Stomach smooth muscle (tissue), 2 donors: ENCODE results near the gene CSRP3.
"Not testable (repeated sequence)": the region's sequence is repeated elsewhere in the genome, so short reads cannot be mapped to it uniquely, and the experiment has no call there.

Experiments
- H3K27ac ChIP-seq: one replicate; pipeline ENCODE4 v1.7.0; 2013; ENCODE audit warnings: mild to moderate bottlenecking, low read length, inconsistent platforms
- H3K27me3 ChIP-seq, 2 donors: one replicate each; pipeline ENCODE4 v1.7.0; 2013; ENCODE audit warnings: low read length in 2 of 2; ENCODE audit not compliant: insufficient read depth in 2 of 2, control insufficient read depth in 1 of 2
- H3K36me3 ChIP-seq, 2 donors: one replicate each; pipeline ENCODE4 v1.7.0; 2013; ENCODE audit warnings: low read length in 2 of 2; ENCODE audit not compliant: control insufficient read depth in 2 of 2, insufficient read depth in 2 of 2
- H3K4me1 ChIP-seq: one replicate; pipeline ENCODE4 v1.7.0; 2013; ENCODE audit warnings: low read length; ENCODE audit not compliant: control insufficient read depth, insufficient read depth
- H3K4me3 ChIP-seq, 2 donors: one replicate each; pipeline ENCODE4 v1.7.0; 2013; ENCODE audit warnings: low read length in 2 of 2
- H3K9ac ChIP-seq, 2 donors: one replicate each; pipeline ENCODE4 v1.7.0; 2013; ENCODE audit warnings: low read length in 2 of 2, mild to moderate bottlenecking in 1 of 2
- H3K9me3 ChIP-seq, 2 donors: one replicate each; pipeline ENCODE4 v1.7.0; 2013; ENCODE audit warnings: low read length in 2 of 2; ENCODE audit not compliant: control insufficient read depth in 2 of 2
- donor health status: healthy.
- donor health status: Pancreatic carcinoma.

Gene CSRP3

DNA sequence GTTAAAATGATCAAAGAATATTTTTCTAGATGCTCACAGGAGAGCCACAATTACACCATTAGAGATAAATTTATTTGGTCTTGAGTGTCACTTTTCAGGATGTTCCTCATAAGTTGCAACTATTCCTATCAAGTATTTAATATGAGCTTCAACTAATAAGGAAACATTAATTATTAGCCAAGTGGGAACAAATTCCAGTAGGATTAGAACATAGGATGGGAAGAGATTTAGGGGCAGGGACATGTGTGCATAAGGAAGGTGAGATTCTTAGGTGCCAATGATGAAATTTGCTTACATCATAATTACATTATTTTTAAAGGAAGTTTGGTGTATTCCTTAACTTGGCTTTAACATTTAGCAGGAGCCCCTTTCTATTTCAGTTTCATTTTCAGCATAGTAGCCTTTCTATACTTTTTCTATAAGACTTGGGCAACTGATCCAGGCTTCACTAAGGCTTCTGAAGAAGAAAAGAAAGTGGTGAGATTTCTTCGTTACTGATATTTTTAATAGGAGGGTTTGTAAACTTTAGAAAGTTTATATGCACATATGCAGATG lies 38.8 kb downstream of the CSRP3 start:
- H3K4me3 ChIP-seq, result no peak overlapping the region
- no peaks in the 10 kb centered on the region for H3K27me3 ChIP-seq
- no peaks in the 10 kb centered on the region for H3K9me3 ChIP-seq
- H3K27ac ChIP-seq, result no peak overlapping the region
- H3K36me3 ChIP-seq, result no peaks in the 10 kb centered on the region
- no peak overlapping the region for H3K9ac ChIP-seq
- no peaks in the 10 kb centered on the region for H3K4me1 ChIP-seq

DNA sequence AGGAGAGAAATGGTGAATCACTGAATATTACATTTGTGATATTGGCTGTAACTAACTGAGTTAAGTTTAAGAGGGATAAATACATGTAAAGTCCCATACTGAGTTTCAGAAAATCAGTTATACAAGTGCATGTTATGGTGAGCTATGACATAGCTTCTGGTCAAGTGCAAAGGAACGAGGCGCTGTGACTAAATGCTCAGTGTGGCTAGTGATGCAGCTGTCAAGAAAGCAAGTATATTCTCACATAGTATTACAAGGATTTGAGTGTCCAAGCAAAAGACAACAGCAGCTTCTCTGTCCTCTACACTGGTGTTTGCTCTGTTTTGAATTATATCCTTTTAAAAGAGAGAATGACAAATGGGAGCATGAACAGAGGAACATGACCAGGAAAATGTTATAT lies 40.1 kb downstream of the CSRP3 start:
- Histone ChIP-seq H3K4me3 (no peak overlapping the region), H3K9ac (no peak overlapping the region), H3K27me3 (no peaks in the 10 kb centered on the region), H3K36me3 (no peaks in the 10 kb centered on the region), H3K4me1 (no peaks in the 10 kb centered on the region), H3K9me3 (no peaks in the 10 kb centered on the region), H3K27ac (no peak overlapping the region)

DNA sequence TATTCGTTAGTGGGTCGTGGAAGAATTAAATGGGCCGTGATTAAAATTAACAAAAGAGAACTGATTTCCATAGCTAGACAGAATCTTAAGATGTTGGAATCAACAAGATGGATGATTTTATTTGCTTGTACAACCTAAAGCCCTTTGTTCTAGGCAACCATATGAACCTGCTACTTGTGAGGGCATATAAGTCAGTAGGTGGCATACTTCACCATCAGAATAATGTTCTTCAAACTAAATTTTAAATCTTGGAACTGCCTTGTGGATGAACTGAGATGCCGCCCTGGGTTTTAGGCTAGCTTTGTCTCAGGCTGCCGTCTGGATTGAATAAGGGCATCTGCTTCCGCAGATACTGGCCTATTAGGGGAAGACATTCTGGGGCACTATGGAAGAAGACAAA lies 40.9 kb downstream of the CSRP3 start:
- Histone ChIP-seq H3K9me3 (no peaks in the 10 kb centered on the region), H3K4me3 (no peak overlapping the region), H3K4me1 (no peaks in the 10 kb centered on the region), H3K27ac (no peak overlapping the region), H3K27me3 (no peaks in the 10 kb centered on the region), H3K9ac (no peak overlapping the region), H3K36me3 (no peaks in the 10 kb centered on the region)

DNA sequence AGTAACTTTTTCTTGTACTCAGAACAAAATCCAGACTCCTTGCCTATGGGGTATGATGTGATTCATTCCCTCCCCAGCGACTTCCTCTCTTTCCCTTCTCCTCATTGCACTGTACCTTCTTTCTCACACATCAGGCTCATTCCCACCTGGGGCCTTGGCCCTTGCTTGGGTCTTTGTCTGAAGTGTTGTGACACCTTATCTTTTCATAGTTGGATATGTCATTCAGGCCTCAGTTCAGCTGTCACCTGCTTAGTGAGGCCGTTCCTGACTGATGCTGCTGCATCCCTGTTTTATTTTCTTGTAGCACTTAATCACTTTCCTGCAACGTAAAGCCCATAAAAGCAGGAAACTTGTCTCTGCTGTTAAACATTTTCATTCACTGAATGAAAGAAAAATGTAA lies 44.9 kb downstream of the CSRP3 start:
- H3K36me3 ChIP-seq, result no peaks in the 10 kb centered on the region
- no peaks in the 10 kb centered on the region for H3K4me1 ChIP-seq

DNA sequence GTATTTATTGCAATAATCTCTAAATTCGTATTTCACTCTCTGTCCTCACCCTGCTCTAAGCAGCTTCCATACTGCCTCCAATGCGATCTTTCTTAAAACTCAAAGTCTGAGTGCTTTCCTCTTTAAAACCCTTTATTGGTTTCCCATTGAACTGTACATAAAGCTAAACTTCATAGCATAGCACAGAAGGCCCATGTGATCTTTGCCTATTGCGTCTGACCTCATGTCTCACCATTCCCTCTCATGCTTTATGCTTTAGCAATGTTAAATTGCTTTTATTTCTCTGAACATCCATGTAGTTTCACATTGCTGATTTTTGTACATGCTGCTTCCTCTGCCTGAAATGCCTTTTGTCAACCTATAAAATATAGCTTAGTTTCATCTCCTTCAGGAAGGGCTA lies 56.5 kb downstream of the CSRP3 start:
- no peak overlapping the region for H3K27ac ChIP-seq
- no peaks in the 10 kb centered on the region for H3K4me1 ChIP-seq
- H3K9ac ChIP-seq, result no peak overlapping the region
- no peak overlapping the region for H3K4me3 ChIP-seq
- no peaks in the 10 kb centered on the region for H3K9me3 ChIP-seq
- H3K27me3 ChIP-seq, result no peaks in the 10 kb centered on the region
- H3K36me3 ChIP-seq, result no peaks in the 10 kb centered on the region

More for the DNA sequence above, 44.9 kb downstream of the CSRP3 start:
- no peaks in the 10 kb centered on the region for H3K27me3 ChIP-seq
- no peak overlapping the region for H3K27ac ChIP-seq
- H3K4me3 ChIP-seq, result no peak overlapping the region
- H3K9ac ChIP-seq, result no peak overlapping the region
- no peaks in the 10 kb centered on the region for H3K9me3 ChIP-seq

DNA sequence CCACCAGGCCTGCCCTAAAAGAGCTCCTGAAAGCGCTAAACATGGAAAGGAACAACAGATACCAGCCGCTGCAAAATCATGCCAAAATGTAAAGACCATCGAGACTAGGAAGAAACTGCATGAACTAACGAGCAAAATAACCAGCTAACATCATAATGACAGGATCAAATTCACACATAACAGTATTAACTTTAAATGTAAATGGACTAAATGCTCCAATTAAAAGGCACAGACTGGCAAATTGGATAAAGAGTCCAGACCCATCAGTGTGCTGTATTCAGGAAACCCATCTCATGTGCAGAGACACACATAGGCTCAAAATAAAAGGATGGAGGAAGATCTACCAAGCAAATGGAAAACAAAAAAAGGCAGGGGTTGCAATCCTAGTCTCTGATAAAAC lies 64.9 kb downstream of the CSRP3 start:
- H3K9me3 ChIP-seq, H3K36me3 ChIP-seq, H3K9ac ChIP-seq, H3K4me1 ChIP-seq, H3K27ac ChIP-seq, H3K27me3 ChIP-seq, H3K4me3 ChIP-seq: not testable (repeated sequence)

DNA sequence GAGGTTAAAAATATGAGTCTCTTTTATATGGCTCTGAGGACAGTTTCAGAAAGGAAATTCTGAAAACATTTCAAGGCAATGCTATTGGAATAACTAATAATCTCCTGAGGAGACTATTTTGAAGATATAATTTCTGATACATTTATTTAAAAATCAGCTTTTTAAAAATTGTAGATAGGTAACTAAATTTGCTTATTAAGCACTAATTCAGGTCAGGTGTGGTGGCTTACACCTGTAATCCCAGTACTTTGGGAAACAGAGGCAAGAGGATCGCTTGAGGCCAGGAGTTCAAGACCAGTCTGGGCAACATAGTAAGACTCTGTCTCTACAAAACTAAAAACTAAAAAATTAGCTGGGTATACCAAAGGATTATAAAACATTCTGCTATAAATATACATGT lies 67.8 kb downstream of the CSRP3 start:
- Histone ChIP-seq H3K9me3 (peaks cover 0 to 4% of the 10 kb centered on the region in 2 donors), H3K27ac (no peak overlapping the region), H3K27me3 (no peaks in the 10 kb centered on the region), H3K36me3 (no peaks in the 10 kb centered on the region), H3K4me3 (no peak overlapping the region), H3K4me1 (no peaks in the 10 kb centered on the region), H3K9ac (no peak overlapping the region)
